ENCODE results near the gene MAP9. TPM values are rescaled to one million over a fixed set of nuclear protein-coding genes. Genes with fewer than 3 reads are reported as not detected.
A peak's percentile ranks its signal among the peaks of the same experiment; 100 is the strongest.

The MAP9 gene
- total RNA-seq, 1 donor from 2014 or later = 4.2 TPM

GRCh38 chr4:155400893-155401292 lies 24.1 kb upstream of the MAP9 start:
- Histone ChIP-seq H3K27me3 (ENCODE audit: control insufficient read depth, insufficient read depth, low read length) (no peaks in the 10 kb centered on the region), H3K36me3 (ENCODE audit: control insufficient read depth, insufficient read depth, low read length) (no peaks in the 10 kb centered on the region), H3K4me3 (ENCODE audit: low read depth, low read length) (no peak overlapping the region)
- no peak for TF ChIP-seq CTCF (IDR thresholded peaks at IDR 0.05; ENCODE audit: insufficient read depth, low read length, severe bottlenecking)
- FAIRE-seq (no peak), DNase-seq (ENCODE audit: low read depth) (no peak)

- Histone ChIP-seq H3K27me3 (ENCODE audit: control insufficient read depth, insufficient read depth, low read length) (no peaks in the 10 kb centered on the region), H3K4me3 (ENCODE audit: low read depth, low read length) (no peak overlapping the region), H3K36me3 (ENCODE audit: control insufficient read depth, insufficient read depth, low read length) (no peaks in the 10 kb centered on the region)
- no peak for TF ChIP-seq CTCF (IDR thresholded peaks at IDR 0.05; ENCODE audit: insufficient read depth, low read length, severe bottlenecking)
- DNase-seq (ENCODE audit: low read depth) = no peak
- FAIRE-seq = no peak
These were observed 23.4 kb upstream of the MAP9 start for GRCh38 chr4:155399974-155400697.

- no peaks in the 10 kb centered on the region for H3K36me3 ChIP-seq (ENCODE audit: control insufficient read depth, insufficient read depth, low read length)
- FAIRE-seq = no peak
- no peak overlapping the region for H3K4me3 ChIP-seq (ENCODE audit: low read depth, low read length)
- peak; percentile 55 for DNase-seq (ENCODE audit: low read depth)
- TF ChIP-seq CTCF (IDR thresholded peaks at IDR 0.05; ENCODE audit: insufficient read depth, low read length, severe bottlenecking) = no peak
- no peaks in the 10 kb centered on the region for H3K27me3 ChIP-seq (ENCODE audit: control insufficient read depth, insufficient read depth, low read length)
These were observed 15.9 kb upstream of the MAP9 start for GRCh38 chr4:155392481-155393184.

DNA sequence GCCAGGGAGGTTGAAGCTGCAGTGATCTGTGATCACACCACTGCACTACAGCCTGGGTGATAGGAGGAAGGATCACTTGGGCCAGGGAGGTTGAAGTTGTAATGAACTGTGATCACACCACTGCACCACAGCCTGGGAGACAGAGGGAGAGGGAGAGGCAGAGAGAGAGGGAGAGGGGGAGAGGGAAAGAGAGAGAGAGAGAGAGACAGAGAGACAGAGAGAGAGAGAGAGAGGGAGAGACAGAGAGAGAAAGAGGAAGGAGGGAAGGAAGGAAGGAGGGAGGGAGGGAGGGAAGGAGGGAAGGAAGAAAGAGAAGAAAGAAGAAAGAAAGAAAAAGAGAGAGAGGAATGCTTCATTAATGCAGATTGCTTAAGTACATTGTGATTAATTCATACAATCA lies 15.2 kb upstream of the MAP9 start:
- Histone ChIP-seq H3K4me3 (ENCODE audit: low read depth, low read length) (no peak overlapping the region), H3K36me3 (ENCODE audit: control insufficient read depth, insufficient read depth, low read length) (no peaks in the 10 kb centered on the region), H3K27me3 (ENCODE audit: control insufficient read depth, insufficient read depth, low read length) (no peaks in the 10 kb centered on the region)
- TF ChIP-seq CTCF (IDR thresholded peaks at IDR 0.05; ENCODE audit: insufficient read depth, low read length, severe bottlenecking) = no peak
- no peak for DNase-seq (ENCODE audit: low read depth)
- FAIRE-seq = no peak

DNA sequence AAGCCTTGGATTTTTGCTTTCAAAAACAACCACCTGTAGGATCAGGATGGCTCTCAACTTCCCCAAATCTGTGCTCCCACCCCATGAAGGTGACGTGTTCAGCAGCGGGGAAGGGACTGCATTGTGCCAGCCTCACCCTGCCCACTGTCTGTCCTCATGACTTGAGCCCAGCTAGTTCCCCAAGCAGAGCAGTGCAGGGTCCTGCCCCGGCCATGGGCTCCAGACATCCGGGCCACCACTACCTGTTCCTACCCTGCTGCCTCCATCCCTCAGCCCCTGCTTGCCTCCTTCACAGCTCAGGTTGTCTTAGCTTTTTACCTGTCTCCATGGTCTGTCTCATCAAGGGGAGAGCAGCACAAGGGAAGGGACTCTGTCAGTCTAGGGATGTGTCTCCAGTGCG lies 11.4 kb upstream of the MAP9 start:
- DNase-seq (ENCODE audit: low read depth) = no peak
- TF ChIP-seq CTCF (IDR thresholded peaks at IDR 0.05; ENCODE audit: insufficient read depth, low read length, severe bottlenecking) = no peak
- no peak for FAIRE-seq

More for the DNA sequence above, 11.4 kb upstream of the MAP9 start:
- H3K27me3 ChIP-seq (ENCODE audit: control insufficient read depth, insufficient read depth, low read length) = no peaks in the 10 kb centered on the region
- no peak overlapping the region for H3K4me3 ChIP-seq (ENCODE audit: low read depth, low read length)
- no peaks in the 10 kb centered on the region for H3K36me3 ChIP-seq (ENCODE audit: control insufficient read depth, insufficient read depth, low read length)
